ENCODE measurements around the gene MAST2. TPM values are rescaled to one million over a fixed set of nuclear protein-coding genes. Genes with fewer than 3 reads are reported as not detected.
A peak's percentile ranks its signal among the peaks of the same experiment; 100 is the strongest.

MAST2 gene
- 63.9 and 65.4 TPM in 2 replicates for total RNA-seq
- long read RNA-seq, partial matches to known transcripts = 6 of 8 reads
- long read RNA-seq, other reads (novel, unspliced or antisense) = 2 of 8 reads

- Mint-ChIP-seq H3K27me3 (ENCODE audit: unreplicated experiment) (no peaks in the 10 kb centered on the region), H3K27ac (ENCODE audit: unreplicated experiment) (peak within 1 kb of the TSS; percentile 96), H3K36me3 (ENCODE audit: unreplicated experiment) (peaks cover 9% of the 10 kb centered on the region), H3K9me3 (ENCODE audit: unreplicated experiment) (no peaks in the 10 kb centered on the region), H3K4me3 (ENCODE audit: unreplicated experiment) (peak within 1 kb of the TSS; percentile 92), H3K4me1 (ENCODE audit: unreplicated experiment) (peaks cover 36% of the 10 kb centered on the region)
- no peak for TF ChIP-seq CTCF (IDR thresholded peaks at IDR 0.05)
- DNase-seq (ENCODE audit: extremely low spot score, unreplicated experiment) = peak; percentile 96
Measured at GRCh38 chr1:45803299-45803780, at the start of gene MAST2. Gene MAST2, plus strand, starts transcription at chr1:45803612. Its CDS starts 284 bp downstream, at chr1:45803896.

- H3K36me3 Mint-ChIP-seq (ENCODE audit: unreplicated experiment) = no peaks in the 10 kb centered on the region
- H3K4me1 Mint-ChIP-seq (ENCODE audit: unreplicated experiment) = peaks cover 5% of the 10 kb centered on the region
- H3K27me3 Mint-ChIP-seq (ENCODE audit: unreplicated experiment) = no peaks in the 10 kb centered on the region
- no peaks in the 10 kb centered on the region for H3K9me3 Mint-ChIP-seq (ENCODE audit: unreplicated experiment)
- no peak for DNase-seq (ENCODE audit: extremely low spot score, unreplicated experiment)
- H3K27ac Mint-ChIP-seq (ENCODE audit: unreplicated experiment) = no peak overlapping the region
- TF ChIP-seq CTCF (IDR thresholded peaks at IDR 0.05) = no peak
- no peak overlapping the region for H3K4me3 Mint-ChIP-seq (ENCODE audit: unreplicated experiment)
Measured at GRCh38 chr1:45755697-45756096, 47.7 kb upstream of the MAST2 start.

GRCh38 chr1:45762291-45762690, 41.1 kb upstream of the MAST2 start:
- no peaks in the 10 kb centered on the region for H3K27me3 Mint-ChIP-seq (ENCODE audit: unreplicated experiment)
- no peak for TF ChIP-seq CTCF (IDR thresholded peaks at IDR 0.05)
- no peak overlapping the region for H3K4me3 Mint-ChIP-seq (ENCODE audit: unreplicated experiment)
- DNase-seq (ENCODE audit: extremely low spot score, unreplicated experiment) = no peak
- no peaks in the 10 kb centered on the region for H3K9me3 Mint-ChIP-seq (ENCODE audit: unreplicated experiment)
- no peaks in the 10 kb centered on the region for H3K36me3 Mint-ChIP-seq (ENCODE audit: unreplicated experiment)
- peaks cover 6% of the 10 kb centered on the region for H3K4me1 Mint-ChIP-seq (ENCODE audit: unreplicated experiment)
- no peak overlapping the region for H3K27ac Mint-ChIP-seq (ENCODE audit: unreplicated experiment)

GRCh38 chr1:45765999-45766792, 37.2 kb upstream of the MAST2 start:
- TF ChIP-seq CTCF (IDR thresholded peaks at IDR 0.05) = no peak
- H3K36me3 Mint-ChIP-seq (ENCODE audit: unreplicated experiment) = no peaks in the 10 kb centered on the region
- H3K27ac Mint-ChIP-seq (ENCODE audit: unreplicated experiment) = no peak overlapping the region
- no peak overlapping the region for H3K4me3 Mint-ChIP-seq (ENCODE audit: unreplicated experiment)
- H3K4me1 Mint-ChIP-seq (ENCODE audit: unreplicated experiment) = peaks cover 18% of the 10 kb centered on the region
- H3K9me3 Mint-ChIP-seq (ENCODE audit: unreplicated experiment) = no peaks in the 10 kb centered on the region
- no peak for DNase-seq (ENCODE audit: extremely low spot score, unreplicated experiment)
- H3K27me3 Mint-ChIP-seq (ENCODE audit: unreplicated experiment) = no peaks in the 10 kb centered on the region

- no peak for DNase-seq (ENCODE audit: extremely low spot score, unreplicated experiment)
- Mint-ChIP-seq H3K36me3 (ENCODE audit: unreplicated experiment) (no peaks in the 10 kb centered on the region), H3K4me1 (ENCODE audit: unreplicated experiment) (peaks cover 18% of the 10 kb centered on the region), H3K4me3 (ENCODE audit: unreplicated experiment) (no peak overlapping the region), H3K27ac (ENCODE audit: unreplicated experiment) (no peak overlapping the region), H3K9me3 (ENCODE audit: unreplicated experiment) (no peaks in the 10 kb centered on the region), H3K27me3 (ENCODE audit: unreplicated experiment) (no peaks in the 10 kb centered on the region)
- no peak for TF ChIP-seq CTCF (IDR thresholded peaks at IDR 0.05)
Measured at GRCh38 chr1:45767035-45767434, 36.4 kb upstream of the MAST2 start.

Data from osteocyte (in vitro differentiated cells).